GM10248 (cell line): Measurements from ENCODE around the gene CLEC20A.

Experiments
- CTCF ChIA-PET: fragments of 300-600 bp; sonication (Branson Sonifier 250); formaldehyde crosslinking; extraction: SDS; loops from one replicate; lab custom pipeline; 2021; ENCODE audit warnings: antibody characterized with exemption; lab: Yijun Ruan, JAX
- POLR2A ChIA-PET: fragments of 350-650 bp; sonication (Branson Sonifier 250); formaldehyde crosslinking; extraction: SDS; loops from one replicate; lab custom pipeline; 2020; ENCODE audit warnings: antibody characterized with exemption; lab: Yijun Ruan, JAX
- DNase-seq: peaks from one replicate; pipeline ENCODE4 v3.0.0; 2012; ENCODE audit errors: extremely low spot score
- TF ChIP-seq, protein P1 (sequence below): IDR thresholded peaks from 2 replicates; pipeline ENCODE4 v1.5.1; 2012; ENCODE audit warnings: mild to moderate bottlenecking, low read depth; ENCODE audit errors: extremely low read depth, missing control alignments, control extremely low read depth

Gene CLEC20A

DNA sequence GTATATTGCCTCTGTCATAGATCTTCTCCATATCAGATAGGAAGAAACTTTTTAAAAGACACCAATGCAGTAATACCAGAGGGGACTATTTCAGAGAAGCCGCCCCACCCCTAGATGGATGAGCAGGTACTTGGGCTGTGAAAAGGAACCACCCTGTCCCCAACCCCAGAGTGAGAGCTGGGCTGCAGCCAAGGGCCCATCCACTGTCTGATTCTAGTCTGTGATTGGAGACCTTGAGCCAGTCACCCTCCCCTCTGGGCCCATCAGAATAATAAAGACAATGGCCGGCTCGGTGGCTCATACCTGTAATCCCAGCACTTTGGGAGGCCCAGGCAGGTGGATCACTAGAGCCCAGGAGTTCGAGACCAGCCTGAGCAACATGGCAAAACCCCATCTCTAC is 5.0 kb downstream of the CLEC20A start:
- ChIA-PET CTCF (interaction anchor here (1.8 kb wide), 1 partner anchor 10 kb away, joined by 8 read pairs; no protein-coding TSS in a partner anchor), POLR2A (no interaction called here)
- TF ChIP-seq, protein P1, sequence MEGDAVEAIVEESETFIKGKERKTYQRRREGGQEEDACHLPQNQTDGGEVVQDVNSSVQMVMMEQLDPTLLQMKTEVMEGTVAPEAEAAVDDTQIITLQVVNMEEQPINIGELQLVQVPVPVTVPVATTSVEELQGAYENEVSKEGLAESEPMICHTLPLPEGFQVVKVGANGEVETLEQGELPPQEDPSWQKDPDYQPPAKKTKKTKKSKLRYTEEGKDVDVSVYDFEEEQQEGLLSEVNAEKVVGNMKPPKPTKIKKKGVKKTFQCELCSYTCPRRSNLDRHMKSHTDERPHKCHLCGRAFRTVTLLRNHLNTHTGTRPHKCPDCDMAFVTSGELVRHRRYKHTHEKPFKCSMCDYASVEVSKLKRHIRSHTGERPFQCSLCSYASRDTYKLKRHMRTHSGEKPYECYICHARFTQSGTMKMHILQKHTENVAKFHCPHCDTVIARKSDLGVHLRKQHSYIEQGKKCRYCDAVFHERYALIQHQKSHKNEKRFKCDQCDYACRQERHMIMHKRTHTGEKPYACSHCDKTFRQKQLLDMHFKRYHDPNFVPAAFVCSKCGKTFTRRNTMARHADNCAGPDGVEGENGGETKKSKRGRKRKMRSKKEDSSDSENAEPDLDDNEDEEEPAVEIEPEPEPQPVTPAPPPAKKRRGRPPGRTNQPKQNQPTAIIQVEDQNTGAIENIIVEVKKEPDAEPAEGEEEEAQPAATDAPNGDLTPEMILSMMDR: no peak
- DNase-seq: peak; percentile 5

GRCh38 chr1:178490967-178491366 is 5.8 kb downstream of the CLEC20A start:
- DNase-seq: peak; percentile 5
- TF ChIP-seq, protein P1: no peak
- ChIA-PET POLR2A (no interaction called here), CTCF (interaction anchor here (1.2 kb wide), 1 partner anchor 11 kb away, joined by 4 read pairs; no protein-coding TSS in a partner anchor)

DNA sequence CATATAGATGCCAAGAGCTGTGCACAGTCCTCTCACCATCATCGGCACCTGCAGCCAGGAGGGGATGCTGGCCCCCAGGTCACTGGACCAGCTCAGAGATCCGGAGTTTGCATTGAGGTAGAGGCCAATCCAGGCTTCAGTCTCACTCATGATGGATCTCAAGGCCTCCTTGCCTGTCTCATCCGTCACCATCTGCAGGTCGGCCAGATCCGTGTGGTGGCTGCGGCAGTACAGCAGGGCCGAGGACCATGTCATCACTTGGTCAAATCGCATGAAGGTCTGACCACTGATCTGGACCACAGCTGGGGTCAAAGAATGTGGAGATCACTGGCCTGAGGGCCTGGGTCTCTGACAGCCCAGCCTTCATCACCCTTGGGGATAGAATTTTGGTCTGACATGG is 6.6 kb downstream of the CLEC20A start:
- CTCF ChIA-PET: interaction anchor here (1.2 kb wide), 1 partner anchor 11 kb away, joined by 4 read pairs; no protein-coding TSS in a partner anchor
- TF ChIP-seq, protein P1: no peak
- DNase-seq: peak; percentile 5
- POLR2A ChIA-PET: no interaction called here

DNA sequence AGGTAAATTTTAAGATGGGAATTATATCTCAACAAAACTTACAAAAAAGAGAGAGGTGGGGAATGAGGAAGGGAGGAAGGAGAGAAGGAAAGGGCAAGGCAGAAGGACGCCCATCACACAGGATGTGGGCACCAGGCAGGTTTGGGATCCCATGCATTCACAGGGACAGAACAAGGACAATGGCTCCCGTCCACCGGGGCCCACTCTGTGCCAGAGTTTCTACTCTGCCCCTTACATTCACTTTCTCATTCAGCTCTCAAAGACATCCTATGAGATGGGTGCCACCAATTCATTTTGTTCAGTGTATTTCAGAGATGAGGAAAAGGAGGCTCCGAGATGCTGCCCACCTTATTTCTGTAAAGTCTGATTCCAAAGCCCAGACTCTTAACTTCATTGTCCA is 7.4 kb downstream of the CLEC20A start:
- CTCF ChIA-PET: no interaction called here
- TF ChIP-seq, protein P1: no peak
- POLR2A ChIA-PET: no interaction called here
- peak; percentile 7 for DNase-seq

DNA sequence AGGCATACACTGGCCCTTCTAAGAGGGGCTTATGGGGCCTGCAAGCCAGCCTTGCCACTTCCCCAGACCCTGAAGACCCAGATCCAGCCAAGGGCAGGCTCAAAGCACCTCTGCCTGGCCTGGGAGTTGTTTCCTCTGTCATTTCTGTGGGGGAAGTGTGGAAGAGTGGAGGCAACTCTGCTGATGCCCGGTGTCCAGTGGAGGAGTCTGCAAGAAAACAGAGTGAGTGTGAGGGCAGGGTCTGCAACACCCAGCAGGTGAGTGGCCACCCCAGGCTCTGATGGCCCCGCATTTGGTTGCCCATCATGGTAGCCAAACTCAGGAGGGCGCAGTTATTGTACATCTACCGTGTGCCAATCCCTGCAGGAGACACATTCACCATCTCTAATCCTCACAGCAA is 8.4 kb downstream of the CLEC20A start:
- ChIA-PET CTCF (no interaction called here), POLR2A (no interaction called here)
- DNase-seq: peak; percentile 12
- TF ChIP-seq, protein P1: no peak

- peak; percentile 6 for DNase-seq
- ChIA-PET CTCF (interaction anchor here (1.1 to 1.7 kb wide), 3 partner anchors 9 to 14 kb away, joined by 4 to 6 read pairs (median 4); partner anchors contain the start of gene CLEC20A), POLR2A (no interaction called here)
- TF ChIP-seq, protein P1: no peak
These were observed 9.6 kb downstream of the CLEC20A start for GRCh38 chr1:178487070-178487615.
